DOHH2 (cell line): ENCODE results near the gene CIART.

Experiments used
- H3F3A ChIP-seq: fragments of 200-600 bp; sonication (generic), shearing (Covaris generic); 2 replicates; pipeline ENCODE4 v1.6.0; 2016; ENCODE audit warnings: antibody characterized with exemption, mild to moderate bottlenecking; ENCODE audit not compliant: control insufficient read depth, insufficient read depth
- H3K27ac ChIP-seq: fragments of 200-600 bp; sonication (generic); 2 replicates; pipeline ENCODE4 v1.5.1; 2014; ENCODE audit warnings: low read depth, mild to moderate bottlenecking, low read length, moderate library complexity
- H3K27me3 ChIP-seq: fragments of 200-600 bp; sonication (generic); 2 replicates; pipeline ENCODE4 v1.6.1; 2014; ENCODE audit warnings: mild to moderate bottlenecking, low read length, mixed read lengths; ENCODE audit not compliant: control insufficient read depth
- H3K36me3 ChIP-seq: fragments of 200-600 bp; sonication (generic); 2 replicates; pipeline ENCODE4 v1.6.1; 2014; ENCODE audit warnings: mild to moderate bottlenecking, low read length, moderate library complexity, mixed read lengths; ENCODE audit not compliant: control insufficient read depth
- H3K4me1 ChIP-seq: fragments of 200-600 bp; sonication (generic); 2 replicates; pipeline ENCODE4 v1.6.1; 2014; ENCODE audit warnings: mild to moderate bottlenecking, low read length, mixed read lengths; ENCODE audit not compliant: control insufficient read depth
- H3K4me2 ChIP-seq: fragments of 200-600 bp; sonication (generic); 2 replicates; pipeline ENCODE4 v1.6.0; 2014; ENCODE audit warnings: mild to moderate bottlenecking, low read length, moderate library complexity
- H3K4me3 ChIP-seq: fragments of 200-600 bp; sonication (generic); 2 replicates; pipeline ENCODE4 v1.5.1; 2014; ENCODE audit warnings: mild to moderate bottlenecking, low read length, mixed read lengths
- H3K79me2 ChIP-seq: fragments of 200-600 bp; sonication (generic); 2 replicates; pipeline ENCODE4 v1.6.1; 2014; ENCODE audit warnings: mild to moderate bottlenecking, low read length, mixed read lengths; ENCODE audit not compliant: control insufficient read depth
- H3K9me2 ChIP-seq: fragments of 200-600 bp; sonication (generic); replicated peaks from 2 replicates; pipeline ENCODE4 v1.6.1; 2014; ENCODE audit warnings: mild to moderate bottlenecking, low read length, mixed read lengths; ENCODE audit not compliant: control insufficient read depth
- H3K9me3 ChIP-seq: fragments of 200-600 bp; sonication (generic); 2 replicates; pipeline ENCODE4 v1.6.1; 2014; ENCODE audit warnings: antibody characterized with exemption, low read length, mixed read lengths; ENCODE audit not compliant: control insufficient read depth, insufficient read depth
- H4K20me1 ChIP-seq: fragments of 200-600 bp; sonication (generic); 2 replicates; pipeline ENCODE4 v1.6.0; 2014; ENCODE audit warnings: low read depth, mild to moderate bottlenecking, antibody characterized with exemption, low read length, moderate library complexity; ENCODE audit not compliant: control insufficient read depth, insufficient read depth
- CTCF ChIP-seq: fragments of 200-600 bp; sonication (generic); IDR thresholded peaks from one replicate; pipeline ENCODE4 v1.5.1; 2014; ENCODE audit warnings: antibody characterized with exemption, mild to moderate bottlenecking, low read depth, low read length; ENCODE audit not compliant: poor library complexity, severe bottlenecking
- EZH2phosphoT487 ChIP-seq: fragments of 200-600 bp; sonication (generic); IDR thresholded peaks from 2 replicates; pipeline ENCODE4 v1.6.1; 2017; ENCODE audit warnings: borderline replicate concordance, mild to moderate bottlenecking, antibody characterized with exemption, low read length, moderate library complexity, mixed read lengths

CIART gene

GRCh38 chr1:150259758-150260669 is 22.3 kb upstream of the CIART start:
- H3K79me2 ChIP-seq, result no peaks in the 10 kb centered on the region
- peaks cover 40% of the 10 kb centered on the region for H3K27me3 ChIP-seq
- peaks cover 4% of the 10 kb centered on the region for H3F3A ChIP-seq
- no peak overlapping the region for H3K27ac ChIP-seq
- no peaks in the 10 kb centered on the region for H3K9me2 ChIP-seq
- H3K9me3 ChIP-seq, result no peaks in the 10 kb centered on the region
- TF ChIP-seq EZH2phosphoT487 (no peak), CTCF (no peak)
- H4K20me1 ChIP-seq, result no peaks in the 10 kb centered on the region
- H3K4me2 ChIP-seq, result no peak overlapping the region
- no peak overlapping the region for H3K4me3 ChIP-seq
- peaks cover 7% of the 10 kb centered on the region; the same call in 1 of the 2 replicates for H3K36me3 ChIP-seq
- peaks cover 35% of the 10 kb centered on the region for H3K4me1 ChIP-seq

- no peak overlapping the region for H3K4me2 ChIP-seq
- H3K79me2 ChIP-seq, result peaks cover 3% of the 10 kb centered on the region; the same call in 1 of the 2 replicates
- H3K36me3 ChIP-seq, result peaks cover 20% of the 10 kb centered on the region
- no peaks in the 10 kb centered on the region for H4K20me1 ChIP-seq
- no peaks in the 10 kb centered on the region for H3K9me2 ChIP-seq
- H3K27me3 ChIP-seq, result peaks cover 36% of the 10 kb centered on the region
- H3K27ac ChIP-seq, result no peak overlapping the region
- TF ChIP-seq EZH2phosphoT487, result no peak
- no peak for TF ChIP-seq CTCF
- no peaks in the 10 kb centered on the region for H3K9me3 ChIP-seq
- peaks cover 4% of the 10 kb centered on the region for H3F3A ChIP-seq
- H3K4me3 ChIP-seq, result no peak overlapping the region
- peaks cover 25% of the 10 kb centered on the region for H3K4me1 ChIP-seq
Observed at GRCh38 chr1:150261367-150261766, 21.0 kb upstream of the CIART start.

GRCh38 chr1:150262388-150263320 is 19.7 kb upstream of the CIART start:
- H3F3A ChIP-seq, result peaks cover 4% of the 10 kb centered on the region
- peak overlapping the region; percentile 18; the same call in 1 of the 2 replicates for H3K4me2 ChIP-seq
- H3K27me3 ChIP-seq, result peaks cover 23% of the 10 kb centered on the region
- H3K36me3 ChIP-seq, result peaks cover 32% of the 10 kb centered on the region
- no peaks in the 10 kb centered on the region for H3K9me3 ChIP-seq
- peaks cover 16% of the 10 kb centered on the region for H3K79me2 ChIP-seq
- H3K9me2 ChIP-seq, result no peaks in the 10 kb centered on the region
- H3K27ac ChIP-seq, result no peak overlapping the region
- TF ChIP-seq CTCF (no peak), EZH2phosphoT487 (no peak)
- H3K4me1 ChIP-seq, result peaks cover 32% of the 10 kb centered on the region
- H4K20me1 ChIP-seq, result peaks cover 4% of the 10 kb centered on the region; the same call in 1 of the 2 replicates
- no peak overlapping the region for H3K4me3 ChIP-seq
